HepG2 (cell line): ENCODE results near the gene PSMB3. TPM values are rescaled to one million over a fixed set of nuclear protein-coding genes. Genes with fewer than 3 reads are reported as not detected.
A peak's percentile ranks its signal among the peaks of the same experiment; 100 is the strongest.

Experiments
- ATAC-seq: fragments of 200-7000 bp; cut with Tn5 transposase; 3 replicates; pipeline ENCODE4 v1.9.1; 2020; ENCODE audit warnings: mild to moderate bottlenecking, moderate library complexity
- BruUV-seq: library from RNA; stranded (reverse); fragments of 400-500 nt; replicated peaks from 2 replicates; lab custom pipeline; 2021; lab: Mats Ljungman, UMichigan
- CTCF ChIA-PET: fragments of 300-600 bp; formaldehyde crosslinking; extraction: SDS; loops from one replicate; lab custom pipeline; 2021; ENCODE audit warnings: low total read pairs, inconsistent platforms, low intra/inter-chr PET ratio; lab: Yijun Ruan, JAX
- POLR2A ChIA-PET: fragments of 350-600 bp; sonication (Branson Sonifier 250); formaldehyde crosslinking; loops from one replicate; lab custom pipeline; 2020; ENCODE audit warnings: antibody characterized with exemption, inconsistent platforms; lab: Yijun Ruan, JAX
- DNase-seq: peaks from one replicate; pipeline ENCODE4 v3.0.0-alpha.2; 2015; ENCODE audit warnings: low spot score
- FAIRE-seq: peaks from 3 replicates; lab custom pipeline; 2011; peaks lifted over from hg19 to GRCh38; lab: Jason Lieb, UNC
- H2AFZ ChIP-seq: one replicate; pipeline ENCODE4 v1.6.1; 2011; ENCODE audit warnings: low read length, inconsistent platforms
- H3K27ac ChIP-seq: fragments of 300-600 bp; 3 replicates; pipeline ENCODE4 v1.8.0; 2011; ENCODE audit warnings: mixed run types, mild to moderate bottlenecking, mixed read lengths, low read length, inconsistent platforms; ENCODE audit not compliant: insufficient read depth; ENCODE audit errors: extremely low read length
- H3K27me3 ChIP-seq, 2 experiments: fragments of 200-600 bp in 1 of 2; 2 replicates in 1 of 2; 3 replicates in 1 of 2; pipeline versions ENCODE4 v1.6.0 to v1.8.0; 2011; ENCODE audit warnings: low read length in 2 of 2, mild to moderate bottlenecking in 2 of 2, moderate library complexity in 2 of 2, inconsistent platforms in 1 of 2; ENCODE audit not compliant: insufficient read depth in 2 of 2, control insufficient read depth in 1 of 2
- H3K36me3 ChIP-seq, 2 experiments: fragments of 200-600 bp in 1 of 2; replicated peaks in 1 of 2; 2 replicates in 1 of 2; 3 replicates in 1 of 2; pipeline versions ENCODE4 v1.5.1 to v1.8.0; 2011; ENCODE audit warnings: low read length in 2 of 2, inconsistent platforms in 1 of 2; ENCODE audit not compliant: insufficient read depth in 2 of 2, control insufficient read depth in 1 of 2
- H3K4me1 ChIP-seq: 2 replicates; pipeline ENCODE4 v1.5.1; 2012; ENCODE audit warnings: low read length, inconsistent platforms; ENCODE audit not compliant: insufficient read depth
- H3K4me2 ChIP-seq: 2 replicates; pipeline ENCODE4 v1.6.0; 2011; ENCODE audit warnings: low read depth, low read length, inconsistent platforms
- H3K4me3 ChIP-seq, 3 experiments: fragments of 200-600 bp in 1 of 3; sonication (generic), shearing (Covaris generic) in 1 of 3; replicated peaks in 1 of 3; 2 replicates each; pipeline ENCODE4 v1.5.1; 2011 to 2016; ENCODE audit warnings: low read length in 3 of 3, inconsistent platforms in 2 of 3, low read depth in 2 of 3, mild to moderate bottlenecking in 2 of 3, control low read depth in 1 of 3, mixed read lengths in 1 of 3; ENCODE audit not compliant: insufficient read depth in 1 of 3
- H3K79me2 ChIP-seq: one replicate; pipeline ENCODE4 v1.6.1; 2011; ENCODE audit warnings: low read length, inconsistent platforms; ENCODE audit not compliant: insufficient read depth
- H3K9ac ChIP-seq: 2 replicates; pipeline ENCODE4 v1.6.0; 2011; ENCODE audit warnings: mild to moderate bottlenecking, low read depth, low read length, inconsistent platforms; ENCODE audit not compliant: insufficient read depth
- H3K9me3 ChIP-seq: 2 replicates; pipeline ENCODE4 v1.5.1; 2012; ENCODE audit warnings: mild to moderate bottlenecking, low read length
- H4K20me1 ChIP-seq: 2 replicates; pipeline ENCODE4 v1.6.0; 2011; ENCODE audit warnings: inconsistent platforms, mild to moderate bottlenecking, low read length, moderate library complexity; ENCODE audit not compliant: insufficient read depth
- ADNP ChIP-seq: sonication (generic); formaldehyde crosslinking; IDR thresholded peaks from 2 replicates; pipeline ENCODE4 v1.4.0; 2020; ENCODE audit warnings: missing genetic modification reagents
- BORCS8-MEF2B ChIP-seq: sonication (generic); formaldehyde crosslinking; IDR thresholded peaks from 2 replicates; pipeline ENCODE4 v1.8.0; 2022; ENCODE audit warnings: mild to moderate bottlenecking, missing genetic modification reagents
- CCAR2 ChIP-seq: fragments of 200-400 bp; formaldehyde crosslinking; optimal IDR thresholded peaks from 2 replicates; pipeline ENCODE3; 2018; ENCODE audit warnings: low read depth, mild to moderate bottlenecking, low read length, moderate library complexity
- FOXK1 ChIP-seq: sonication (generic); formaldehyde crosslinking; IDR thresholded peaks from 2 replicates; pipeline ENCODE4 v1.4.0; 2020; ENCODE audit warnings: low read depth, missing genetic modification reagents, borderline replicate concordance
- GABPA ChIP-seq, 2 experiments: IDR thresholded peaks; 2 replicates each; pipeline ENCODE4 v1.6.1; 2011 to 2016; ENCODE audit warnings: low read depth in 2 of 2, low read length in 1 of 2, missing biosample characterization in 1 of 2, missing genetic modification characterization in 1 of 2
- GFI1 ChIP-seq: sonication (generic); formaldehyde crosslinking; IDR thresholded peaks from 2 replicates; pipeline ENCODE4 v1.5.0; 2020; ENCODE audit warnings: missing genetic modification reagents, mild to moderate bottlenecking, borderline replicate concordance
- NFYB ChIP-seq: sonication (generic); formaldehyde crosslinking; IDR thresholded peaks from 2 replicates; pipeline ENCODE4 v1.4.0; 2020; ENCODE audit warnings: missing genetic modification reagents
- POLR2A ChIP-seq, 2 experiments: IDR thresholded peaks; 2 replicates each; pipeline ENCODE4 v1.6.1; 2011; ENCODE audit warnings: low read depth in 2 of 2, low read length in 2 of 2, mild to moderate bottlenecking in 1 of 2, moderate library complexity in 1 of 2; ENCODE audit not compliant: insufficient read depth in 1 of 2
- PPARG ChIP-seq: conservative IDR thresholded peaks from 2 replicates; pipeline ENCODE4 v1.6.1; 2016; ENCODE audit warnings: missing biosample characterization, missing genetic modification reagents
- RNF2 ChIP-seq: fragments of 450-650 bp; conservative IDR thresholded peaks from 2 replicates; pipeline ENCODE4 v1.6.1; 2016; ENCODE audit warnings: low read depth
- SMAD9 ChIP-seq: sonication (generic); formaldehyde crosslinking; IDR thresholded peaks from 2 replicates; pipeline ENCODE4 v1.5.1; 2020; ENCODE audit warnings: mild to moderate bottlenecking, missing genetic modification reagents
- SSRP1 ChIP-seq: IDR thresholded peaks from 2 replicates; pipeline ENCODE4 v1.6.1; 2016; ENCODE audit warnings: control low read depth
- TRIM24 ChIP-seq: sonication (generic); formaldehyde crosslinking; IDR thresholded peaks from 2 replicates; pipeline ENCODE4 v1.8.0; 2022; ENCODE audit warnings: mild to moderate bottlenecking, missing genetic modification reagents
- ZNF232 ChIP-seq: sonication (generic); formaldehyde crosslinking; IDR thresholded peaks from 2 replicates; pipeline ENCODE4 v1.4.0; 2020; ENCODE audit warnings: missing genetic modification reagents, borderline replicate concordance
- ZNF264 ChIP-seq: sonication (generic); formaldehyde crosslinking; IDR thresholded peaks from 2 replicates; pipeline ENCODE4 v1.4.0; 2020; ENCODE audit warnings: missing genetic modification reagents
- ZNF350 ChIP-seq: sonication (generic); formaldehyde crosslinking; IDR thresholded peaks from 2 replicates; pipeline ENCODE4 v1.4.0; 2020; ENCODE audit warnings: mild to moderate bottlenecking, low read depth, missing genetic modification reagents, borderline replicate concordance
- ZNF737 ChIP-seq: sonication (generic); formaldehyde crosslinking; IDR thresholded peaks from 2 replicates; pipeline ENCODE4 v1.5.0; 2020; ENCODE audit warnings: missing genetic modification reagents, mild to moderate bottlenecking, borderline replicate concordance
- WGBS: methylation state at CpG from one replicate; pipeline ENCODE4 v1.1.6; 2017; ENCODE audit warnings: low lambda C conversion rate; 5-methylcytosine and 5-hydroxymethylcytosine counted together
- in situ Hi-C: cut with HindIII; loops from 2 replicates; pipeline ENCODE4 v1.10.0; 2017; ENCODE audit warnings: low pct_unique_long_range_greater_than_20kb; ENCODE audit not compliant: extremely low pct_ligation_motif_present
- intact Hi-C: fragments of 100-400 bp; cut with micrococcal nuclease; formaldehyde crosslinking; loops from one replicate; pipeline ENCODE4 v1.10.0; 2022; ENCODE audit not compliant: unreplicated experiment
- polyA plus RNA-seq, 8 experiments: library from polyadenylated mRNA; depleted of rRNA in 3 of 8; stranded (reverse) in 7 of 8; unstranded in 1 of 8; fragments of >200 nt; fragmentation: Illumina TruSeq in 4 of 8; extraction: Trizol in 4 of 8; gene quantifications; 2 replicates each; pipeline versions ENCODE4 v1.2.1 to v1.2.3, GENCODE V29; 2011 to 2016; ENCODE audit warnings: low read depth in 4 of 8, missing spikeins in 1 of 8, mixed read lengths in 1 of 8; ENCODE audit not compliant: insufficient read depth in 1 of 8
- total RNA-seq, 5 experiments: library from RNA; depleted of rRNA; stranded (reverse); fragments of >200 nt; fragmentation: Illumina TruSeq; extraction: Trizol; gene quantifications; 2 replicates each; pipeline ENCODE4 v1.2.3, GENCODE V29; 2016; ENCODE audit warnings: low read depth in 1 of 5
- TF ChIP-seq, protein P1 (sequence below): sonication (generic); formaldehyde crosslinking; IDR thresholded peaks from 2 replicates; pipeline ENCODE4 v1.8.1; 2023; ENCODE audit warnings: missing genetic modification reagents, inconsistent platforms, borderline replicate concordance
- TF ChIP-seq, protein P2 (sequence below): sonication (generic); formaldehyde crosslinking; IDR thresholded peaks from 2 replicates; pipeline ENCODE4 v1.5.0; 2020; ENCODE audit warnings: mild to moderate bottlenecking, missing genetic modification reagents
- TF ChIP-seq, protein P3 (sequence below): sonication (generic); formaldehyde crosslinking; IDR thresholded peaks from 2 replicates; pipeline ENCODE4 v1.4.0; 2020; ENCODE audit warnings: mild to moderate bottlenecking, low read depth, missing genetic modification reagents
- TF ChIP-seq, protein P4 (sequence below): IDR thresholded peaks from 2 replicates; pipeline ENCODE4 v1.6.1; 2016; ENCODE audit warnings: mild to moderate bottlenecking, missing biosample characterization, missing genetic modification reagents

PSMB3 gene
- total and polyA plus RNA-seq, 2 of the 13 experiments (the other 11 are each of a cell fraction or from before 2014, with no cell fraction given) = 366 to 517 TPM

DNA sequence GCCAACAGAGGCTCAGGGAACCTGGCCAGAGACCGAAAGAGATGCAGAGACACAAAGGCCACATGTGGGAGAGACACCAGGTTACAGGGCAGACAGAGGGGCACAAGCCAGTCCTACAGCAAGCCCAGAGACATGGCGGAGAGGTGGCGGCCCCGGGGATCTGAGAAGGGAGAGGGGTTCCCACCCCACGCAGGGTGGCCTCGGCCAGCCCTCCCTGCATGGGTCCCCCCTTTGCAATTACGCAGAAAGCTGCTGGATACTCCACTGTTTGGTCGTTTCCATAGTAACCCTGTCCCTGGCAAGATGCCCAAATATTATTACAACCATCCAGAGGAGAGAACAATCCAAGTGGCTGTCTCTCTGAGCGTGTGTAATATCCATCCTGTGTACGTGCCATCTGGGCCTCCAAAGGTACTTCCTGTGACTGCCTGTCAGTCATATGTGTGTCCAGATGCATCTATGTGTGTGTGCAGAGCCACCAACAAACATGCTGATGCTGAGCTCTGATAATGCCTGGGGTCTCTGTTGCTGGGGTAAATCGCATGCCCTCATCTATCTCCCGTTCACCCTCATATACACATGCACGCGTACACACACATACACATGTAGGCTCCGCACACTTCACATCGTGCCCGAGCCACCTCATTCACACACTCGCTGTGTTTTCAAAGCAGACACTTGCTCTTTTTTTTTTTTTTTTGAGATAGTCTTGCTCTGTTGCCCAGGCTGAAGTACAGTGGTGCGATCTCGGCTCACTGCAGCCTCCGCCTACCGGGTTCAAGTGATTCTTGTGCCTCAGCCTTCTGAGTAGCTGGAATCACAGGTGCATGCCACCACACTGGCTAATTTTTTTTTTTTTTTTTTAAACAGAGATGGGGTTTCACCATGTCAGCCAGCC, 9.9 kb upstream of the PSMB3 start:
- ChIA-PET POLR2A (interaction anchor here (1.9 kb wide), 1 partner anchor 12 kb away, joined by 7 read pairs; the partner anchor contains the start of gene CISD3), CTCF (no interaction called here)
- Histone ChIP-seq H4K20me1 (peaks cover 30% of the 10 kb centered on the region), H3K4me1 (peaks cover 57% of the 10 kb centered on the region), H2AFZ (no peak overlapping the region), H3K27ac (peak overlapping the region; percentile 48), H3K9me3 (no peaks in the 10 kb centered on the region), H3K4me3 (no peak overlapping the region; a peak in 1 of 6 replicates), H3K4me2 (no peak overlapping the region), H3K79me2 (peaks cover 72% of the 10 kb centered on the region), H3K27me3 (no peaks in the 10 kb centered on the region), H3K36me3 (peaks cover 26 to 46% of the 10 kb centered on the region in 2 experiments), H3K9ac (no peak overlapping the region)
- no TSS peak for BruUV-seq
- ATAC-seq (no peak), DNase-seq (peak; percentile 45), FAIRE-seq (no peak)
- 91% methylated on average over 22 of the region's 22 CpGs for WGBS
- intact Hi-C loops (no loop called here), in situ Hi-C loops (no loop called here)
- TF ChIP-seq SSRP1 (no peak), PPARG (CRISPR knock-in tag) (no peak), ADNP (CRISPR knock-in tag) (no peak), POLR2A (IDR thresholded peaks at IDR 0.05; ENCODE audit: insufficient read depth in 1 of 2, low read depth in 2 of 2, low read length in 2 of 2) (0 out of 4 replicates have a peak, but pooled peaks of 1 of the 2 experiments have one; percentile 21), ZNF350 (no peak), ZNF737 (no peak), GFI1 (CRISPR knock-in tag) (no peak), ZNF264 (no peak), NFYB (CRISPR knock-in tag) (no peak), GABPA (IDR thresholded peaks at IDR 0.05; ENCODE audit: low read depth, low read length) (no peak), GABPA (CRISPR knock-in tag; IDR thresholded peaks at IDR 0.05; ENCODE audit: low read depth) (no peak), FOXK1 (CRISPR knock-in tag) (no peak), CCAR2 (no peak), TRIM24 (CRISPR knock-in tag) (no peak), ZNF232 (CRISPR knock-in tag) (no peak), SMAD9 (CRISPR knock-in tag) (no peak), BORCS8-MEF2B (no peak), RNF2 (no peak)
- TF ChIP-seq, protein P1, sequence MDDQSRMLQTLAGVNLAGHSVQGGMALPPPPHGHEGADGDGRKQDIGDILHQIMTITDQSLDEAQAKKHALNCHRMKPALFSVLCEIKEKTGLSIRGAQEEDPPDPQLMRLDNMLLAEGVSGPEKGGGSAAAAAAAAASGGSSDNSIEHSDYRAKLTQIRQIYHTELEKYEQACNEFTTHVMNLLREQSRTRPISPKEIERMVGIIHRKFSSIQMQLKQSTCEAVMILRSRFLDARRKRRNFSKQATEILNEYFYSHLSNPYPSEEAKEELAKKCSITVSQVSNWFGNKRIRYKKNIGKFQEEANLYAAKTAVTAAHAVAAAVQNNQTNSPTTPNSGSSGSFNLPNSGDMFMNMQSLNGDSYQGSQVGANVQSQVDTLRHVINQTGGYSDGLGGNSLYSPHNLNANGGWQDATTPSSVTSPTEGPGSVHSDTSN (CRISPR knock-in tag) = no peak
- TF ChIP-seq, protein P2, sequence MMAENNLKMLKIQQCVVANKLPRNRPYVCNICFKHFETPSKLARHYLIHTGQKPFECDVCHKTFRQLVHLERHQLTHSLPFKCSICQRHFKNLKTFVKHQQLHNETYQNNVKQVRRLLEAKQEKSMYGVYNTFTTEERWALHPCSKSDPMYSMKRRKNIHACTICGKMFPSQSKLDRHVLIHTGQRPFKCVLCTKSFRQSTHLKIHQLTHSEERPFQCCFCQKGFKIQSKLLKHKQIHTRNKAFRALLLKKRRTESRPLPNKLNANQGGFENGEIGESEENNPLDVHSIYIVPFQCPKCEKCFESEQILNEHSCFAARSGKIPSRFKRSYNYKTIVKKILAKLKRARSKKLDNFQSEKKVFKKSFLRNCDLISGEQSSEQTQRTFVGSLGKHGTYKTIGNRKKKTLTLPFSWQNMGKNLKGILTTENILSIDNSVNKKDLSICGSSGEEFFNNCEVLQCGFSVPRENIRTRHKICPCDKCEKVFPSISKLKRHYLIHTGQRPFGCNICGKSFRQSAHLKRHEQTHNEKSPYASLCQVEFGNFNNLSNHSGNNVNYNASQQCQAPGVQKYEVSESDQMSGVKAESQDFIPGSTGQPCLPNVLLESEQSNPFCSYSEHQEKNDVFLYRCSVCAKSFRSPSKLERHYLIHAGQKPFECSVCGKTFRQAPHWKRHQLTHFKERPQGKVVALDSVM (CRISPR knock-in tag) = no peak
- TF ChIP-seq, protein P3, sequence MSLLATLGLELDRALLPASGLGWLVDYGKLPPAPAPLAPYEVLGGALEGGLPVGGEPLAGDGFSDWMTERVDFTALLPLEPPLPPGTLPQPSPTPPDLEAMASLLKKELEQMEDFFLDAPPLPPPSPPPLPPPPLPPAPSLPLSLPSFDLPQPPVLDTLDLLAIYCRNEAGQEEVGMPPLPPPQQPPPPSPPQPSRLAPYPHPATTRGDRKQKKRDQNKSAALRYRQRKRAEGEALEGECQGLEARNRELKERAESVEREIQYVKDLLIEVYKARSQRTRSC (CRISPR knock-in tag) = no peak
- TF ChIP-seq, protein P4, sequence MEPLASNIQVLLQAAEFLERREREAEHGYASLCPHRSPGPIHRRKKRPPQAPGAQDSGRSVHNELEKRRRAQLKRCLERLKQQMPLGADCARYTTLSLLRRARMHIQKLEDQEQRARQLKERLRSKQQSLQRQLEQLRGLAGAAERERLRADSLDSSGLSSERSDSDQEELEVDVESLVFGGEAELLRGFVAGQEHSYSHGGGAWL (CRISPR knock-in tag) = no peak
